Fibroblast of the conjunctiva (primary cell): ENCODE results near the gene OR2AG1.
A peak's percentile ranks its signal among the peaks of the same experiment; 100 is the strongest.
"Not testable (repeated sequence)": the region's sequence is repeated elsewhere in the genome, so short reads cannot be mapped to it uniquely, and the experiment has no call there.

Source experiments
- DNase-seq: peaks from one replicate; pipeline ENCODE4 v3.0.0-alpha.2; 2010; ENCODE audit warnings: low read depth

OR2AG1 gene

DNA sequence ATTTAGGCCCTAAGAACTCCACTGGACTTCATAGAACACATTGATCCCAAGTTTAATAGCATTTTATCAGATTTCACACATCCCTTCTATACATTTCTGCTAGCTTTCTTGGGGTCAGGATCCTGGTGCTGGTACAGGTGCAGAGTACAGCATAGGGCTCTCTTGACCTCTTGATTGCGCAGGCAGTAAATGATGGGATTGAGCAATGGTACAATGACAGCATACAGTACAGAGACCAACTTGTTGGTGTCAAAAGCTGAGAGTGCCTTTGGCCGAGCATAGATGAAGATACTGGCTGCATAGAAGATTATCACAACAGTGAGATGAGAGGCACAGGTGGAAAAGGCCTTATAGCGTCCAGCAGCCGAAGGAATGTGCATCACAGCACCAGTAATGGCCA, 11.8 kb downstream of the OR2AG1 start:
- no peak for DNase-seq

DNA sequence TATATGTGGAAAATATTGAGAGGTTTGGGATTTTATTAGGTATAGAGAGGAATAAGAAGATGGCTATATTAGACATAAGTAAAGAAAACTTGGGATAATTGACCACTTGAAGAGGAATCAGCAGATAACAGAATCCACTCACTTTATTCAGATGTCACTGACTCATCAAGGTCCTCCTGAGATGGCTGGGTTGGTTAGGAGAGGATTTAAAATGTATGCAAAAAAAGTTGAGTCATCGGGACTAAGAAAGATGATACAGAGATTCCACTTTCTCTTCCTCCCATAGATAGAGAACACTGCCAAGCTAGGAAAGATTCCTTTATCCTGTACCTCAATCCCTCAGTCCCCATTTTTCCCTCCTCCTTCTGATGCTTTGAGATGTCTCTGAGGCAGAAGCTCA, 16.6 kb downstream of the OR2AG1 start, which contains the start of gene OR6A2:
OR6A2 (minus strand) TSS at position 288 of the 400 bp plus-strand sequence. CDS start 3,981 bp downstream, outside the sequence.
- no peak for DNase-seq

DNA sequence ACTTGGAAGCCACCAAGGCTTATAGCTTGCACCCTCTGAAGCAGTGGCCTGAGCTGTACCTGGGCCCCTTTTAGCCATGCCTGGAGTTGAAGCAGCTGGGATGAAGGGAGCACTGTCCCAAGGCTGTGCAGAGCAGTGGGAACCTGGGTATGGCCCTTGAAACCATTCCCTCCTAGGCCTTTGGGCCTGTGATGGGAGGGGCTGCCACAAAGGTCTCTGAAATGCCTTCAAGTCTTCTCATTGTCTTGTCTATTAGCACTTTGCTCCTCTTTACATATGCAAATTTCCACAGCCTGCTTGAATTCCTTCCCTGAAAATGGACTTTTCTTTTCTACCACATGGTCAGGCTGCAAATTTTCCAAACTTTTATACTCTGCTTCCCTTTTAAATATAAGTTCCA, 18.3 kb downstream of the OR2AG1 start:
- not testable (repeated sequence) for DNase-seq

DNA sequence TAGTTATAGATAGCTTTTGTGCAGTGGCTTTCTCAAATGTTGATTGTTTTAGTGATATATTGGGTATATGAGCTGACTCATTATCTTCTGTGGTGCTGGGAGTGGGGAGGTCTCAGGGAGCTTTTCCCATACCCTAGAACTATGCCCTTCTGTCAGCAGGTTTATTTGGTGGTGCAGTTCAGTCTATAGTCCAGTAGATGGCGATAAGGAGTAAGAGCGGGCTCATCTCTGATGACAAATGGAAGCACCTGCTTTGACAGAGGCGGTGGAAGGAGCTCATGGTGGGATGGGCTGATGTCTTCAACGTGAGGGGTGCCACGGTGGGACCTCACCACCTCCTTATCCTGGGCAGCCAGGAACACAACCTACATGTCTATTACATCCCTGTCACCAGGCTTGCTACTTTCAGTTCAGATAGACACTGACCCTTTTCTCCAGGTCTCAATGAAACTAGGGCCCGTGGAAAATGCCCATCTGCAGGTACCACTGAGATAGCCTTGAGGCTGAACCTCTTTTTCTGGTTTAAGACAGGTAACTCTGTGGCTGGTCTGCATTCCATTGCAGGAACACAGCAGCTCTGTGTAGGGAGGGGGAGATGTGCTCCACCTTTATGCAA, 29.7 kb downstream of the OR2AG1 start:
- peak; percentile 9 for DNase-seq

DNA sequence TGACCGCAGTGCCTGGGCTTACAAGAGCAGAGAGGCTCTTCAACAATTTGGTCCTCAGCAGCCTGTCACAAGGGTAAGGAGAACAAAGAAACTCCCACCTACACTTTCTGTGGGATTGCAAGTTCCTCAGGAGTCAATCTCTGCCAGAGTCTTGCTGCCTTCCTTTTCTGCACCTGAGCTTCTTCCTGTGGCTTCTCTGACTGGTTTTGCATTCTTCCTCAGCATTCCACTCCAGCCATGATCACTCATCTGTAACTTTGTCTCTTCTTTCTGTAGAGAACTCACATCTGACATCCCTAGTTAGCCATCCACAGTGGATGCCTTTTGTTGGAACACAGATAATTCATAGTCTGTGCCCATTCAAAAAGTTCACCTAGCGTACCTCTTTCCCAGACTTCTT, 30.8 kb downstream of the OR2AG1 start:
- no peak for DNase-seq

DNA sequence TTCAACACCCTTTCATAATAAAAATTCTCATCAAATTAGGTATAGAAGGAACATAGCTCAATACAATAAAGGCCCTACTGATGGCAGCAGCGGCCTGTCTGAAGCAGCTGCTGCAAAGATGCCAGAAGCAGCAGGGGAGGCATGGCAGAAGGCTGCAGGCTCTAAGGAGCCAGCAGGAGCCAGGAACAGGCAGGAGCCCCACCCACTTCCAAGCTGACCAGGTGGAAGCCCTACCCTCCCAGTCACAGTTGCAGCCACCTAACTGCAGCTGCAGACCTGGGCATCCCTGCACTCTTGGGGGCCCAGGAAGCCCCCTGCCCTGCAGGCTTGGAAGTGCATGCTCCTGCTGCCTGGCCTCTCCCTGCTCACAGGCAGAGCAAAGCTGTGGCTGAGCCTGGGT, 34.9 kb downstream of the OR2AG1 start:
- no peak for DNase-seq

DNA sequence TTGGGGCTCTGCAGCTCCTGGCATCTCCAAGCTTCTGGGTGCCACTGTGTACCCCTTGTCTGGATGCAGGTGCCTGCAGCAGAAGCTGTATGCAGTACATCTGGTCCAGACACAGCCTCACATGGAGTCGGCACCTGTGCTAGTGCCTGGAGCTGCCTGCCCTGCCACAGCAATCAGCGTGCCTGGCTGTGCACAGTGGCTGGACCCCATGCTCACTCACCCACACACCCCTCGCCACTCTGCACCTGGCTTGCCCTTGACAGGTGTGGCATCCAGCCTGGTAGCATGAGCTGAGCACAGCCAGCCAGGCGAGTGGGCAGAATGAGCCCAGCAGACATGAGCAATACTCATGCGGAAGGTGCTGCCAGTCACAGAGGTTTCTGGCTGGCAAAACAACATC, 36.1 kb downstream of the OR2AG1 start:
- no peak for DNase-seq

DNA sequence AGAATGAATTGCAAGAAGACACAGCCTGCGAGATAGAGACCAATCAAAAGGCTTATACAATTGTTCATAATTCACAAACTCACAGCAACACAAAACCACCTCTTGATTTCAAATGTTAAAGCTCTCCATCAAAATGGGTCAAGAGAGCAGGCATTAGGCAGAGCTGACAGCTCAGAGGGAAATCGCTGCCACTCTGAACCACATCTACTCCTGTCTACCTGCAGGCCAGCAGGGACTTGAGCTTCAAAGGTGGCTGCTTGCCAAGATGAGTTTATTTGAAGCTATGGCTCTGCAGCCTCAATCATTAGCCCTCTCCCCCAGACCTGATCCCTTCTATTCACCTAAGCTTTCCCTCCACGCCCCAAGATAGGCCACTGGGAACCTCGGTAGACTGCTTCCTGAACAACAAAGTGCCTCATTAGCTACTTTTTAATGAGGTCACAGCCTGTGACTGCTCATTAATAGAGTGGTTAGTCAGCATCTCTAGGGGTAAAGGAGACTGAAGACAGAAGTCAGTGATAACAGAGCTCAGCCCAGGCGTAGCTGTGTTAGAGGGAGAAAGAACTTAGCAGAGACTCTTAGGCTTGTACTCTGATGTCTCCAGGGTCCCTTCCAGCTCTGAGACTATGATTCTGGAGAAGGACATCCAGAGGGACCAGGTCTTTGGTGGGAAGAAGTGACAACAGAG, 41.5 kb downstream of the OR2AG1 start:
- DNase-seq = no peak

DNA sequence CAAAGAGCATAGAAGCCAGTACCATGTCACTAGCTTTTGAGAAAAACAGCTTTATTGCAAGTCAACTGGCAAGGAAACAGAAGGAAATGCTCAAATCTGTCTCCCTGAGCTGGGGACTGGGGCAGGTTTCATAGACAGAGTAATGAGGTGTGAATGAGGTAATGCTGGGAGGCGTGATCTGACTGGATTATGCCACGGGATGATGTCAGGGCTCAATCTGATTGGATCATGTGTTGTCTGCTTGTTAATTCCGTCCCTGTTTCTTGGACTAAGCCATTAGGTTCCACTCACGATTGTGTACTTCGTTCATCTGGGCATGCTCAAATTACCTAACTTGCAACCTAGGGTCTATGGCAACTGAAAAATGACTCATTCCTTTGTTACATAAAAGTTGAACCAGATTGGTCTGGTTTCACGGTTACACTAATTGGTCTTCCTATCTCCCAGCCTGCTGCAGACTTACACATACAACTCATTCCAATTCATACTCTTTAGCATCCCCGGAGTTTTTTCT, 42.5 kb downstream of the OR2AG1 start:
- DNase-seq = no peak

DNA sequence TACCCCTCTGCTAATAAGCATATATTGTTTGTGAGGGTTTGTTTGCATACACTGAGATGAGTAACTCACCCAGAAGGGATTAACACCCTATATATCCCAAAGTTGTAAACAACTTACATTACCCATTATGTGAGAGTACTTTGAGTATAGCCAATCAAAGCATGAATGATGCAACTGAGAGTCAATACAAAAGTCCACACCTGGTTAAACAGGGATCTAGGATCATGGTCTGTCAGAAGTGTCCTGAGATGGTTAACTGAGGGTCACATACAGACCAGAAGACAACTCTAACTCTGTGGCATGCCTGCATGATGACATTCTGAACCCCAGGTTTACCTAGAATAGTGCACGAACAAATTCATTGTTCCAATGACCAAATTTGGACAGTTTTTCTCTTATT, 45.3 kb downstream of the OR2AG1 start:
- no peak for DNase-seq

DNA sequence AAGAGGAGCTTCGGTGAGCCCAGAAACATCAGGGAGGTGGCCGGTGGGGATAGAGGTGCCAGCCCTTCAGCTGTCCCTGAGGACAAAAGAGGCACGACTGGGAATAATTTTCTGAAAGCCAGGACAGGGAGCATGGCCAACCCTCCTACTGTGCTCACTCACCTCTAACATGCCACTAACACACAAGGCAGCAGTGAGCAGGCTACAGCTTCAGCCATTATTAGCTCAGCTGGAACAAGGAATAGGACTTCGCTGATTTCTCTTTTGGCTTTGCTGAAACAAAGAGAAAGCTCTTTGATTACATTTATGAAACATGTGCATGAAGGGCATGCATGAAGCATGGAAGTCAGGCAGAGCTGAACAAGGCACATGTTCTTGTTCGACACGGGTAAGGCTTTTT, 50.5 kb downstream of the OR2AG1 start:
- DNase-seq = no peak

DNA sequence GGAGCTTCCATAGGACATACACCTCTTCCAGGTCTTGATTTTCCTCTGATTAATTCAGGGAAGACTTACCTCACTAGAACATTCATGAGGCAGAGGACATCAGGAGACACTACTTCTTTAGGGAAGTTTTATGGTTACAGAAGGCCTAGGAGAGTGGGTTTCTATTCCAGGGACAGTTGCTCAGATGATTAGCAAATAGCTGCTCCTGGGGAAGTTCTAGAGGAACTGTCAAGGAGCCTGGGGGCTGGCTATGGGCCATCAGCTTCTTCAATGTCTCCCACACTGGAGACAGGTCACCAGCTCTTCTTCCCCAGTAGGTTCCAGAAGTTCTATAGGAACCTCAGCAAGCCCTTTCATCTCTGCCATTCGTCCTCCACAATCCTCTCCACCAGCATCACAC, 51.2 kb downstream of the OR2AG1 start:
- DNase-seq = no peak
